Astrocyte of the spinal cord (primary cell): ENCODE data around the gene GLOD4.

Experiments
- DNase-seq: peaks from one replicate; pipeline ENCODE4 v3.0.0; 2011; ENCODE audit warnings: low read depth, low spot score
- H3K4me3 ChIP-seq: 2 replicates; pipeline ENCODE4 v1.5.1; 2011; ENCODE audit warnings: low read depth, mild to moderate bottlenecking, low read length, moderate library complexity
- in situ Hi-C: cut with HindIII; loops from 2 replicates; pipeline ENCODE4 v1.10.0; 2017; ENCODE audit warnings: low sequenced_read_pairs
- TF ChIP-seq, protein P1 (sequence below): IDR thresholded peaks from 2 replicates; pipeline ENCODE4 v1.5.1; 2012; ENCODE audit warnings: low read depth, mild to moderate bottlenecking, low read length, inconsistent platforms

GLOD4 gene

DNA sequence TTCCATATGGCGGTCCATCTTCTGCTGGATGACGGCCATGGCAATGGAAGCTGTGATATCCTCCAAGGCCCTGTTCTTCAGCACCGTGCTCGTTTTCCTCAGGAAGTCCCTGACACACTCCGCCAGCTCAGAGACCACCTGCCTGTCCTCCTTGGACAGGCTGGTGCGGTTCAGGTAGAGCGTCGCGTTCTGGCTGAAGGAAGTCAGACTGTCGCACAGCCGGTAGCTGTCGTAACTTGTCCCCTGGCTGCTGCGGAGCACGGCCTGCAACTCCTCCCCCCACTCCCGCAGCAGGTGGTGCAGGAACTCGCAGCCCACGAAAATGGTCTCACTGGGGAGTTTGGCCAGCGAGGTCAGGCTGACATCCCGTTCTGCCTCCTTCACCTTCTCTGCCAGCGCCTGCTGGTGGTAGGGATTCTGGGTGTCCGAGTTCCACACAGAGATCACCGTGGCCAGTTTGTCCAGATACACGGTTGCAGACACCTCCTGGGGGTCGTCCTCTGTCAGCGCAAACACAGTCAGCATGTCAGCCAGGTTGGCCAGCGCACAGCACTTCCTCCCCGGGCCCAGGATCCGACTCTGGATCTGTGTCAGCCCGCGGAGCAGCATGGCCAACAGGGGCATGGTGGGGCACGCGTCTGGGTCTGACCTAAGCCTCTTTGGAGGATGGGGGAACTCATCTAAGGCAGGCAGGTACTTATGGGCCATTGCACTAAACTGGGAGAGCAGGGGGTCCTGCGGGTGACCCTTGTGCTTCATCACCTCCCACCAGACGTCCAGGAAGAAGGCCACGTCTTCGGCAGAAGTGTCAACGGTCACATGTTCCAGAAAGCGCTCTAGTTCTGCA lies 35.1 kb downstream of the GLOD4 start:
- no peak for DNase-seq
- H3K4me3 ChIP-seq: no peak overlapping the region
- TF ChIP-seq, protein P1, sequence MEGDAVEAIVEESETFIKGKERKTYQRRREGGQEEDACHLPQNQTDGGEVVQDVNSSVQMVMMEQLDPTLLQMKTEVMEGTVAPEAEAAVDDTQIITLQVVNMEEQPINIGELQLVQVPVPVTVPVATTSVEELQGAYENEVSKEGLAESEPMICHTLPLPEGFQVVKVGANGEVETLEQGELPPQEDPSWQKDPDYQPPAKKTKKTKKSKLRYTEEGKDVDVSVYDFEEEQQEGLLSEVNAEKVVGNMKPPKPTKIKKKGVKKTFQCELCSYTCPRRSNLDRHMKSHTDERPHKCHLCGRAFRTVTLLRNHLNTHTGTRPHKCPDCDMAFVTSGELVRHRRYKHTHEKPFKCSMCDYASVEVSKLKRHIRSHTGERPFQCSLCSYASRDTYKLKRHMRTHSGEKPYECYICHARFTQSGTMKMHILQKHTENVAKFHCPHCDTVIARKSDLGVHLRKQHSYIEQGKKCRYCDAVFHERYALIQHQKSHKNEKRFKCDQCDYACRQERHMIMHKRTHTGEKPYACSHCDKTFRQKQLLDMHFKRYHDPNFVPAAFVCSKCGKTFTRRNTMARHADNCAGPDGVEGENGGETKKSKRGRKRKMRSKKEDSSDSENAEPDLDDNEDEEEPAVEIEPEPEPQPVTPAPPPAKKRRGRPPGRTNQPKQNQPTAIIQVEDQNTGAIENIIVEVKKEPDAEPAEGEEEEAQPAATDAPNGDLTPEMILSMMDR: no peak
- in situ Hi-C loops: no loop called here

- in situ Hi-C loops: no loop called here
- no peak overlapping the region for H3K4me3 ChIP-seq
- TF ChIP-seq, protein P1: no peak
- no peak for DNase-seq
Measured at GRCh38 chr17:746181-746580, 35.9 kb downstream of the GLOD4 start.

GRCh38 chr17:745406-745805 lies 36.7 kb downstream of the GLOD4 start:
- in situ Hi-C loops: no loop called here
- no peak for DNase-seq
- H3K4me3 ChIP-seq: no peak overlapping the region
- TF ChIP-seq, protein P1: no peak

DNA sequence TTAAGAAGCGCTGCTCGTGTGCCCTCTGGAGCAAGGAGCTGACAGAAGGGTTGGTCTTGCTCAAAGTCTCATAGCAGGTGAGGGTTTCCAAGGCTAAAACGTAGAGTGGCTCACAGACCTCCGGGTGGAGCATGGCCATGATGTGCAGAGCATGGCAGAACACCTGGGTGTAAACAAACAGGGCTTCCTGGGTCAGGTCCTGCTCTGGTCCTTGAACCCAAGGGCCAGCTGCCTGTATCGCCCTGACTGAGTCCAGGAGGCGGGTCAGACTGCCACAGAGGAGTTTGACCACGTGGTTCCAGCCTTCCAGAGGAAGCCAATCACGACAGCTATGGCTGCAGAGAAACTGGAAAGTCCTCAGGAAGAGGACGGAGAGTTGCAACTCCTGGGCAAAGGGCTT lies 37.1 kb downstream of the GLOD4 start:
- H3K4me3 ChIP-seq: no peak overlapping the region
- in situ Hi-C loops: no loop called here
- TF ChIP-seq, protein P1: no peak

DNA sequence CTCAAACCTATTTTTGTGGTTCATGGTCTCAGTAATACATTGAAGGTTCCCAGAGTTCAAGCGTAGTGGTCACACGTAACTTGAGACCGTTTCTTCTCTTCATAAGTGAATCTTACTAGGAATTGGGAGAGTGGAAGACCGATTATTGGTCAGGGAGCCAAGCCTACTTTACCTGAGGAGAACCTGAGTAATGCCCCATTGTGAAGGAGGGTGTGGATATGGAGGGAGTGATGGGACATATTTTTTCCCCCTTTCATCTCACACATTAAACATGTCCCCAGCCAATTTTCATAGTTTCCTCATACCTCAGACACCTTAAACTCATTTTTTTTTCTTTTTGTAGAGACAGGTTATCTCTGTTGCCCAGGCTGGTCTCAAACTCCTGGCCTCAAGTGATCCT lies 38.9 kb downstream of the GLOD4 start:
- DNase-seq: no peak
- H3K4me3 ChIP-seq: no peak overlapping the region
- TF ChIP-seq, protein P1: no peak
- in situ Hi-C loops: no loop called here

More for the DNA sequence above, 37.1 kb downstream of the GLOD4 start:
- no peak for DNase-seq

GRCh38 chr17:742147-742793 lies 39.8 kb downstream of the GLOD4 start:
- TF ChIP-seq, protein P1: no peak
- no peak overlapping the region for H3K4me3 ChIP-seq
- no peak for DNase-seq
- in situ Hi-C loops: no loop called here
